ENCODE results near the gene PELI1. TPM values are rescaled to one million over a fixed set of nuclear protein-coding genes. Genes with fewer than 3 reads are reported as not detected.

PELI1 gene
- total RNA-seq, 1 donor from 2014 or later, result 24.1 TPM

GRCh38 chr2:64157792-64158191 is 13.6 kb upstream of the PELI1 start:
- intact Hi-C loops (cut with micrococcal nuclease), result no loop called here

- intact Hi-C loops (cut with micrococcal nuclease), result no loop called here
These were observed 9.6 kb upstream of the PELI1 start for GRCh38 chr2:64153811-64154210.

DNA sequence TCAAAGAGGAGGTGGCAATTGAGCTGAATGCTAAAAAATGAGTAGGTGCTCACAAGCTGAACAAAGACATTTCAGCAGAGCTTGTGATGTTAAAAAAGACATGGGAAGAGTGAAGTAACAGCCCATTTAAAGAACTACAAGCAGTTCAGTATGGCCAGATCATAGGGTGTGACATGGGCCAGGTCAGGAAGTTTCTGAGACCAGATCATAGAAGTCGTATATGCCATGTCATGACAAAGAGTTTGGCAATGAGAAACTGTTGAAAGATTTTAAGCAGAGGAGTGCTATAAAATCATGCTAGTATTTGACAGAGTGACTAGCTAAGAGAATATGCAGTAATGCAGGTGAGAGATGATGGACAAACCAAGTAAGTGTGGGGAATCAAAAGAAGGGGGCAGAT is 7.3 kb upstream of the PELI1 start:
- intact Hi-C loops (cut with micrococcal nuclease), result no loop called here

DNA sequence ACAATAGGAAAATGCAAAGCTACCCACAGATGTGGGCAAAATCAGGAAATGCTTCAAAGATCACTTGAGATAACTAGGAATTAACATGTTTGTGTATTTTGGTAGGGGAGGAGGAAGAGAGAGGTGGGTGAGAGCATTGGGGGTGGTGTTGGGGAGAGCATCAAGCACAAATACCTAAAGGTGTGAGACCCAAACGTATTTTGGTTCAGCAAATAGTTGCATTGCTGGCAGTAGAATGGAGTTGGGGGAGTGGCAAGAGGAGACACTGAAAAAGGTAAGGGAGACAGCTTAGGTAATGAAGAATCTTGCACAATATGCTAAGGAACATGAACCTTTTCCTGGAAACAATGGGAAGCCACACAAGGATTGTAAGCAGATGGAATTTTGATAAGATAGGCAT is 1.5 kb upstream of the PELI1 start:
- intact Hi-C loops (cut with micrococcal nuclease), result loop anchor here (2.0 kb wide), 2 partner anchors 31 to 181 kb away; no protein-coding TSS in a partner anchor

- intact Hi-C loops (cut with micrococcal nuclease), result loop anchor here (2.0 kb wide), 2 partner anchors 30 to 182 kb away; no protein-coding TSS in a partner anchor
These were observed 899 bp upstream of the PELI1 start for GRCh38 chr2:64145119-64145518.

DNA sequence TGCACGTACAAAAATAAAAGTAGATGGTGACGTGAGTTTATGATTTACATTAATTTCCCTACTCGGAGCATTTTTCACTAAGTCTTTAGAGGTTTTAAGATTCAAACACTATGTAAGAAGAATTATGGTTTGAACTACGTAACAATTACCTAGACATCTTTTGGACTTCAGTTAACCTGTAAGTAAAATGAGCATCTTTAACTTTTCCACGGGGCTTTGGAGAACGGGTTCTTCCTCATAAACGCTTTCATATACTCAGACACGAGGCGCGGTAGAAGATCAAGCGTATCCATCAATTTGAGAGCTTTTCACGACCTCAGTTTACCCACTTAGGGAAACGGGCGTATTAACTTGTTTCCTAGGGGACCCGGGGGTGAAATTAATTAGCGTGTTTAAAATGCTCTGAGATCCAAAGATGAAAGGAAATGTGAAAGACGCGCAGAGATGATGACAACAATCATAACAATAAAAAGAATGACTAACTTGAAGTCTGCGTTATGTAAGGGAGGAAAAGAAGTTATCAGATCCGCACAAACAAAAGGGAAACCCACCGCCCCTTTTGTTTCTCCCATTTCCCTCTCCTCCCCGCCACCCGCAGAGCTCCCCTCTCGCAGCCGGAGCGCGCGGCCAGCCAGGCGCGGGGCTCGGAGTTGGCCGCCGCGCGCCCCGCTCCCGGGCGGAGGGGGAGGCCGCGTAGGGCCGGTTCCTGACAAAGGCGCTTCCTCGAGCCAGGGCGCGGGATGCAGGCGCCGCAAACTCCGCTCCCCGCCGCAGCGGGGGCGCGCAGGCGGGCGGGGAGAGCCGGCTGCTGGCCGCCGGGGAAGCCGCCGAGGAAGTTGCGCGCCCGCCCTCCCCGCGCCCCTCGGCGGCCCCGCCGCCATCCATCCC is 807 bp downstream of the PELI1 start:
- intact Hi-C loops (cut with micrococcal nuclease), result loop anchor here (1.0 to 5.0 kb wide), 14 partner anchors 8 to 914 kb away; partner anchors contain the start of genes AFTPH, CEP68, MDH1 and SERTAD2

DNA sequence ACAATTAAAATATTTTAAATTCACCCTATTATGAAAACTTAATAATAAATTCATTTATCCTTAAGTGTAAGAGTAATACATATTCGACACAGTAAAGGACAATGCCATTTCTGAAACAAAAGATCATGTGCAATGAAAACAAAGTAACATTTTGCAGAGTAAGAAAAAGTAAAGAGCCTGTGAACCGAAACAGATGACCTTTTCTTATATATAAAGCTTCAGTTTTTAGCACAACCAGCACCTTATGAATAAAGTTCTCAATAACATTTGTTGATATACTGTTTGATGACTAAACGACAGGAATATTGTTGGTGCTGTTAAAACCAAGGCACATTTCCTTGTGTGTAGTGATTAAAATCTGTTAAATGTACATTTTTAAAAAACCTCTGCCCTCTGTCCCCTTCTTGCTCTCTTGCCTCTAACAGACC is 1.5 kb downstream of the PELI1 start:
- intact Hi-C loops (cut with micrococcal nuclease), result loop anchor here (1.0 to 5.0 kb wide), 8 partner anchors 7 to 915 kb away; partner anchors contain the start of genes CEP68, UGP2 and VPS54

DNA sequence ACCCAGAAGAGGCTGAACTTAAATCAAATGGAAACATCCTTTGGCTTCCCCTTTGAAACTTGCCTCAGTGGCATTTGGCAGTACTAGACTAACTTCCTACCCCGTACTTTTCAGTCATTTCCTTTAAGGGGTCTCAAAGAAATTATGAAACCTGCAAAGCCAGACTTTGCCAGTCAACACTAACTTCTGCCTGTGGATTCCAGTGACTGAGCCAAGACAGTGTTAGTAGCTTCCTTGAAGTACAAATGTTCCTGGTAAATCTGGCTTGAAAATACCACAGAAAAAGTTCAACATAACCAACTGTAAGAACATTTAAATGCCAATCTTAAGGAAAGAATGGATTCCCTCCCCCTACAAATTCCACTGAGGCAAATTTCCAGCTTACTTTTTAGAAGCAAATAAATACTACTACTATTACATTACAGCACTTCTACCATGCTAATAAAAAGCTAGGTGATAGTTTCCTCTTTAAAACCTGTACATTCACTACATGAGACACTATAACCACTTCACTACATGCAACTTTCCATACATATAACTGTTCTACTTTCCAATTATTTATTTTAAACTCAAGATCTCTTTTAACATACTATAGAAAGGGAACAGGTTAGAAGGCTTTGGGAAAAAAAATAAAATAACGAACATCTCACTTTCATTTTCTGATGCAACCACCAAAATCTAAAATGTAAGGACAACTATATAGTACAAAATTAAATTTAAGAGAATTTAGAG is 2.4 kb downstream of the PELI1 start:
- intact Hi-C loops (cut with micrococcal nuclease), result loop anchor here (5.0 kb wide), 6 partner anchors 85 to 915 kb away; partner anchors contain the start of genes CEP68, UGP2 and VPS54

DNA sequence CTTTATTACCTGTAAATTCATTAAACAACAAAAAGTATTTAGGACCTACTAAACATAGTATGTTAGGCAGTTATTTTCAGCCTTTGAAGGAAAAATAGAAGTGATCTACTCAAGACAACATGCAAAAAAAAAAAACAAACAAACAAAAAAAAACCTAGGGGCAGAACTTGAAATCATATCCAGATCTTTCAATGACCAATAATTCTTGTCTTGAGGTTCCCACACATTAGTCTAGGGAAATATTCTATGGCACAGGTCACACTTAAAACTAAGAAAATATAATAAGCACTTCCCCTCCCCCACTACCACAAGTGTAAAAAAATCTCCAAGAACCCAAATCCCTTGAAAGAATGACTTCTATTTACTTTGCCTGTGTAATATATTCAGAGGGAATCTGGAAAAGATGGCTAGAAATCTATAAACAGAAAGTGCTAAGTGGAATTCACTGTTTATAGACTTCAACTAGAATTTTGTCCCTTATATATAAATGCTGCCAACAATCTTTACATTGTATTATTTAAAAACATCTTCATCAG is 3.5 kb downstream of the PELI1 start:
- intact Hi-C loops (cut with micrococcal nuclease), result loop anchor here (5.0 kb wide), 6 partner anchors 87 to 917 kb away; partner anchors contain the start of genes CEP68, UGP2 and VPS54

DNA sequence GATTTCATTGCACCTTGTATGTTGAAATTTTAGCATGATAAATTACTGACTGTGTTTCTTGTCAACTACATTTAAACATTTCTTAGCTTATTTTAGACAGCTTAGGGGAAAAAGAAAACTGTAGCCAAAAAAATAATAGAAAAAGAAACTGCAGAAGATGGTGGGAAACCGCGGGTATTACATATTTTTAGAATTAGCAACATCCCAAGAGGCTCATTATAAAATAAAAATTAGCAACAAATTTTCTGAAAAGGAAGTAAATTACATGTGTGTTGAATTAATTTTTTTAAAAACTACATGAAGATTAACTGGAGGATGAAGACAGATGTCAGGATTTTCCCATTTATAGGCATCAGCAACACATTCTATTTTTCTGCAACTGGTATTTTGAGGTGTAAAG is 4.3 kb downstream of the PELI1 start:
- intact Hi-C loops (cut with micrococcal nuclease), result loop anchor here (5.0 kb wide), 6 partner anchors 87 to 917 kb away; partner anchors contain the start of genes CEP68, UGP2 and VPS54

DNA sequence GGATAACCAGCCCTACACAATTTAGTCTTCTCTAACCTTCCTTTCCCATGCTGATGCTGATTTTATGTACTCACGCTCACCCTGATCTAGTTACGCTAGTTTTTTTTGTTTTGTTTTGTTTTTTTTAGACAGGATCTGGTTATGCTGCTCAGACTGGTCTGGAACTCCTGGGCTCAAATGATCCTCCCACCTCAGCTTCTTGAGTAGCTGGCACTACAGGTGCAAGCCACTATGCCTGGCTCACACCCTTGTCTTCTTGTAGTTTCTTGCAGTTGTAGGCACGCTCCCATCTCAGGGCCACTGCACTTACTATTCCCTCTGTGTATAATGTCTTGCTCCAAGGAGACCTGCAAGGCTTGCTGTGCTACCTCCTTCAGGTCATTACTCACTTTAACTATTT is 6.2 kb downstream of the PELI1 start:
- intact Hi-C loops (cut with micrococcal nuclease), result no loop called here

GRCh38 chr2:64137567-64137966 is 6.7 kb downstream of the PELI1 start:
- intact Hi-C loops (cut with micrococcal nuclease), result no loop called here

- intact Hi-C loops (cut with micrococcal nuclease), result loop anchor here (1.0 to 2.0 kb wide), 3 partner anchors 8 to 35 kb away; no protein-coding TSS in a partner anchor
These were observed 8.8 kb downstream of the PELI1 start for GRCh38 chr2:64135421-64135820.

DNA sequence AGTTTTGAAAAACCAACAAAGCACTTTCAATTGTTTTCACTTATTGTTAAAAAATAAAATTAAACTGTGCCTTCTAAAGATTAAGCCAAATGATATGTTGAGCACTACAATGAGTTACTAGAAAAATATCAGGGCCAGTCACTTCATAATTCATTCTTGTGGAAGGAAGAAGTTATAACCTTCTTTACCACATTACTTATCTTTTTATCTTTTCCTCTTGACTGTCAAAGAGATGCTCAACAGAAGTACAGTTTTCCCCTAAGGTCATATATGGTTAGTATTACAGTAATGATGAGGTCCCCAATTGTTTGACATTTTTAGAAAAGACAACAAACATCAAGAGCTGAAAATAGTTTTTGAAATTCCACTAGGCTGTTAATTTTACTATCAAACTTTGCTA is 9.4 kb downstream of the PELI1 start:
- intact Hi-C loops (cut with micrococcal nuclease), result loop anchor here (1.0 to 2.0 kb wide), 3 partner anchors 8 to 34 kb away; no protein-coding TSS in a partner anchor

- intact Hi-C loops (cut with micrococcal nuclease), result loop anchor here (2.0 kb wide), 2 partner anchors 19 to 33 kb away; no protein-coding TSS in a partner anchor
These were observed 10.4 kb downstream of the PELI1 start for GRCh38 chr2:64133828-64134227.

- intact Hi-C loops (cut with micrococcal nuclease), result no loop called here
These were observed 10.9 kb downstream of the PELI1 start for GRCh38 chr2:64133354-64133753.

GRCh38 chr2:64130333-64130732 is 13.9 kb downstream of the PELI1 start:
- intact Hi-C loops (cut with micrococcal nuclease), result no loop called here

GRCh38 chr2:64128943-64129391 is 15.3 kb downstream of the PELI1 start:
- intact Hi-C loops (cut with micrococcal nuclease), result no loop called here

- intact Hi-C loops (cut with micrococcal nuclease), result no loop called here
These were observed 15.8 kb downstream of the PELI1 start for GRCh38 chr2:64128406-64128805.

- intact Hi-C loops (cut with micrococcal nuclease), result no loop called here
These were observed 17.1 kb downstream of the PELI1 start for GRCh38 chr2:64127119-64127518.

- intact Hi-C loops (cut with micrococcal nuclease), result no loop called here
These were observed 17.6 kb downstream of the PELI1 start for GRCh38 chr2:64126601-64127000.

Measured in T-helper 2 cell treated with Interferon-gamma antibody and Interleukin-4, amounts not matched to agents 100 ng/mL and 5 ng/mL, for 36 hours (primary cell).